Activated T-cell treated with anti-CD3 and anti-CD28 coated beads, Interleukin-2, amount 50 U/mL, for 24 hours (primary cell): ENCODE data around the gene WAC.
"Not testable (repeated sequence)": the region's sequence is repeated elsewhere in the genome, so short reads cannot be mapped to it uniquely, and the experiment has no call there.

Experiments
- DNase-seq: peaks from one replicate; pipeline ENCODE4 v3.0.0-alpha.2; 2020
- H3K27ac Mint-ChIP-seq: 2 replicates; pipeline ENCODE4 v1.8.0; 2020; ENCODE audit warnings: mild to moderate bottlenecking, mixed read lengths
- H3K27me3 Mint-ChIP-seq: 2 replicates; pipeline ENCODE4 v1.8.0; 2020; ENCODE audit warnings: mixed read lengths
- H3K36me3 Mint-ChIP-seq: 2 replicates; pipeline ENCODE4 v1.8.0; 2020; ENCODE audit warnings: low read depth, mixed read lengths
- H3K4me1 Mint-ChIP-seq: 2 replicates; pipeline ENCODE4 v1.8.0; 2020; ENCODE audit warnings: low read depth, mixed read lengths
- H3K4me3 Mint-ChIP-seq: 2 replicates; pipeline ENCODE4 v1.8.0; 2020; ENCODE audit warnings: mild to moderate bottlenecking, moderate library complexity, mixed read lengths
- H3K9me3 Mint-ChIP-seq: 2 replicates; pipeline ENCODE4 v1.8.0; 2020; ENCODE audit warnings: mixed read lengths

The WAC gene, protein sequence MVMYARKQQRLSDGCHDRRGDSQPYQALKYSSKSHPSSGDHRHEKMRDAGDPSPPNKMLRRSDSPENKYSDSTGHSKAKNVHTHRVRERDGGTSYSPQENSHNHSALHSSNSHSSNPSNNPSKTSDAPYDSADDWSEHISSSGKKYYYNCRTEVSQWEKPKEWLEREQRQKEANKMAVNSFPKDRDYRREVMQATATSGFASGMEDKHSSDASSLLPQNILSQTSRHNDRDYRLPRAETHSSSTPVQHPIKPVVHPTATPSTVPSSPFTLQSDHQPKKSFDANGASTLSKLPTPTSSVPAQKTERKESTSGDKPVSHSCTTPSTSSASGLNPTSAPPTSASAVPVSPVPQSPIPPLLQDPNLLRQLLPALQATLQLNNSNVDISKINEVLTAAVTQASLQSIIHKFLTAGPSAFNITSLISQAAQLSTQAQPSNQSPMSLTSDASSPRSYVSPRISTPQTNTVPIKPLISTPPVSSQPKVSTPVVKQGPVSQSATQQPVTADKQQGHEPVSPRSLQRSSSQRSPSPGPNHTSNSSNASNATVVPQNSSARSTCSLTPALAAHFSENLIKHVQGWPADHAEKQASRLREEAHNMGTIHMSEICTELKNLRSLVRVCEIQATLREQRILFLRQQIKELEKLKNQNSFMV

DNA sequence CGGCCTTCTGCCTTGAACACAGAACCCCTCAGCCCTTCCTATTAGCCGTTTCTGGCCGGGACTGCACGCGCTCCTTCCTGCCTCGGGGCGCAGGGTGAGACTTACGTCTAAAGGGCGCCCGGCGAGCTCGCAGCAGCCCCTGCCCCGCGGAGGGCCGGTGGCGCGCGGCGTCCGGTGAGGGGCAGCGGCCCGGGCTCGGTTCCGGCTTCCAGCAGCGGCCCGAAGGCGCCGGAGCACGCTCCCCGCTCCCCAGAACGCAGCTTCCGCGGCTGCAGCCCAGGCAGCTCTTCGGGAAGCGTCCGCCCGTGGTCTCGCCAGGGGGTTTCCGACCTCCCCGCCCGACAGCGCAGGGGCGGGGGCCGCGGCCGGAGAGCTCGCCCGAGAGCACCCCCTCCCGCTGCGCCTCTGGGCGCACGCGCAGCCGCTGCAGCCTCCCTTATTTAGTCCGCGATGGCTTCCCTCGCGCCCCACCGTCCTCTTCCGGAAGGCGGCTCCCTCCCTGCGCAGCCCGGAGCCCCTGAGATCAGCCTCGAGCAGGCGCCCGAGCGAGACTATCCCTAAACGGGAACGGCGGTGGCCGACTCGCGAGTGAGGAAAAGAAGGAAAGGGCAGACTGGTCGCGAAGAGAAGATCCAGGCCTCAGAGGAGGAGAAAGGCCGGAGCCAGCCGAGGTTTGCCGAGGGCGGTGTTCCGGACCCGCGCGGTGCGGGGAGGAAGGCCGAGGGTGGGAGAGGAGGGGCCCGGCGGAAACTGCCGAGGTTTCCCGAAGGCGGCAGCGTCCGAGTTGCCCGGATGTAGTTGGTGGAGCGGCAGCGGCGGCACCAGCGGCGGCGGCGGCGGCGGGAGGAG lies at the start of gene WAC:
Gene WAC (plus strand): TSS at position 782 of the 849 bp plus-strand sequence. CDS start 462 bp downstream, outside the sequence.
- peak; percentile 98 for DNase-seq
- Mint-ChIP-seq H3K9me3 (no peaks in the 10 kb centered on the region), H3K36me3 (peaks cover 64% of the 10 kb centered on the region), H3K4me1 (peaks cover 56% of the 10 kb centered on the region), H3K4me3 (peak within 1 kb of the TSS; percentile 98), H3K27me3 (no peaks in the 10 kb centered on the region), H3K27ac (peak within 1 kb of the TSS; percentile 100)

- no peak overlapping the region for H3K27ac Mint-ChIP-seq
- H3K36me3 Mint-ChIP-seq, result no peaks in the 10 kb centered on the region
- no peak overlapping the region for H3K4me3 Mint-ChIP-seq
- DNase-seq, result no peak
- H3K9me3 Mint-ChIP-seq, result no peaks in the 10 kb centered on the region
- peaks cover 3% of the 10 kb centered on the region for H3K4me1 Mint-ChIP-seq
- peaks cover 2% of the 10 kb centered on the region for H3K27me3 Mint-ChIP-seq
Measured at GRCh38 chr10:28489206-28489605, 43.7 kb upstream of the WAC start.

DNA sequence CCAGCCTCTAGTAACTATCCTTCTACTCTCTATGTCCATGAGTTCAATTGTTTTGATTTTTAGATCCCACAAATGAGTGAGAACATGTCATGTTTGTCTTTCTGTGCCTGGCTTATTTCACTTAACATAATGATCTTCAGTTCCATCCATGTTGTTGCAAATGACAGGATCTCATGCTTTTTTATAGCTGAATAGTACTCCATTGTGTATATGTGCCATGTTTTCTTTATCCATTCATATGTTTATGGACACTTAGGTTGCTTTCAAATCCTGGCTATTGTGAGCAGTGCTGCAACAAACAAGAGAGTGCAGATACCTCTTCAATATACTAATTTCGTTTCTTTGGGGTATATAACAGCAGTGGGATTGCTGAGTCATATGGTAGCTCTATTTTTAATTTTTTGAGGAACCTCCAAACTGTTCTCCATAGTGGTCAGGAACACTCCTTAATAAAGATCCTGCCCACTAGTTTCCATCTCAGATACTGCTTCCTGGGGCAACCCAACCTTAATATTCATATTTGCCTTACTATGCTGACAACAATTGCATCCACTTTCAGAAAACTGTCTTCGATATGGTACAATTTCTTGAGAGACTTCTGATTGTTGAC lies 42.6 kb upstream of the WAC start:
- not testable (repeated sequence) for H3K36me3 Mint-ChIP-seq, H3K4me3 Mint-ChIP-seq, H3K9me3 Mint-ChIP-seq, H3K27ac Mint-ChIP-seq, H3K4me1 Mint-ChIP-seq, H3K27me3 Mint-ChIP-seq, DNase-seq

GRCh38 chr10:28492116-28492920 lies 40.6 kb upstream of the WAC start:
- Mint-ChIP-seq H3K27me3 (peaks cover 2% of the 10 kb centered on the region), H3K4me3 (no peak overlapping the region), H3K4me1 (no peaks in the 10 kb centered on the region), H3K9me3 (no peaks in the 10 kb centered on the region), H3K36me3 (no peaks in the 10 kb centered on the region), H3K27ac (no peak overlapping the region)
- DNase-seq, result no peak

GRCh38 chr10:28494420-28494819 lies 38.5 kb upstream of the WAC start:
- no peak overlapping the region for H3K27ac Mint-ChIP-seq
- no peak for DNase-seq
- no peaks in the 10 kb centered on the region for H3K36me3 Mint-ChIP-seq
- no peak overlapping the region for H3K4me3 Mint-ChIP-seq
- H3K4me1 Mint-ChIP-seq, result no peaks in the 10 kb centered on the region
- H3K27me3 Mint-ChIP-seq, result peaks cover 2% of the 10 kb centered on the region
- H3K9me3 Mint-ChIP-seq, result no peaks in the 10 kb centered on the region

GRCh38 chr10:28495084-28495483 lies 37.8 kb upstream of the WAC start:
- no peaks in the 10 kb centered on the region for H3K9me3 Mint-ChIP-seq
- H3K4me1 Mint-ChIP-seq, result no peaks in the 10 kb centered on the region

DNA sequence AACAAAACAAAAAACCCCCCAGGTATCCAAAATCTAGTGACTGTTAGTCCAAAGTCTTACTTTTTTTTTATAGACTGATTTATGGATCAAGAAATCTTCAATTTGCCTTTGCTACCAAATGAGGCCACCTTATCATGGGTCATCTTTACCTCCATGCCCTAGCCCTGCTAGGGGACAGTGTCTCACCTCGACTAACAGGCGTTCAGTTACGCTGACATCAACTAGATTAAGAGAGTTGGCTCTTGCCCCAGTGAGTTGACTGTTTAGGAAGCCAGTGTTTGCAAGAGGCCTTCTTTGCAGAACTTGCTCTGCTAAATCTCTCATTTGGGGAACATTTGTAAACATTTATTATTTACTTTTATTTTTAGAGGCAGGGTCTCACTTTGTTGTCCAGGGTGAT lies 36.9 kb upstream of the WAC start:
- DNase-seq, result no peak
- peaks cover 2% of the 10 kb centered on the region for H3K27me3 Mint-ChIP-seq
- H3K4me3 Mint-ChIP-seq, result no peak overlapping the region
- H3K9me3 Mint-ChIP-seq, result no peaks in the 10 kb centered on the region
- H3K4me1 Mint-ChIP-seq, result no peaks in the 10 kb centered on the region
- H3K36me3 Mint-ChIP-seq, result no peaks in the 10 kb centered on the region
- no peak overlapping the region for H3K27ac Mint-ChIP-seq

More at GRCh38 chr10:28495084-28495483, 37.8 kb upstream of the WAC start:
- no peak for DNase-seq
- H3K27ac Mint-ChIP-seq, result no peak overlapping the region
- peaks cover 2% of the 10 kb centered on the region for H3K27me3 Mint-ChIP-seq
- no peaks in the 10 kb centered on the region for H3K36me3 Mint-ChIP-seq
- no peak overlapping the region for H3K4me3 Mint-ChIP-seq

DNA sequence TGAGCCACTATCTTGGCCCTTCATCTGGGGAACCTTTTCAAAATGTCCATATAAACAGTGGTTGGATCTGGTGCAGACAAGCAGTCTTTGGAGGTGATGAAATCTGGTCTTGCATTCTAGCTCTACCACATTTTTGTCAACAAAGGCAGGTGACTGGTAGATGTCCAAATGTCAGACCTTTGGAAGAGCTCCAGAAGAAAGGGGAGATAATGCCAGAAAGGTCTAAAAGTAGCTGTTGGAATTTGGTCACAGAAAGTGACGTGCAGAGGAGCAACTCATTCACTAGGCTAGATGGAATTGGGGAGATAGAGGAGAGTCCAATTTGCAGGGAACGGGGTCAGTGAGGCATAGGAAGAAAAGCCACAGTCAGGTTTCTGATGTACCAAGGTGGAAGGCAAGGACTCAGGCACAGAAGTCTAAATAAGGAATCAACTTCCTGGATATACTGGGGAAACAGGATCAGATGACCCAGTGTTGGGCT lies 36.4 kb upstream of the WAC start:
- Mint-ChIP-seq H3K4me3 (no peak overlapping the region), H3K27ac (no peak overlapping the region), H3K4me1 (no peaks in the 10 kb centered on the region), H3K27me3 (no peaks in the 10 kb centered on the region), H3K9me3 (no peaks in the 10 kb centered on the region), H3K36me3 (no peaks in the 10 kb centered on the region)
- DNase-seq, result no peak

DNA sequence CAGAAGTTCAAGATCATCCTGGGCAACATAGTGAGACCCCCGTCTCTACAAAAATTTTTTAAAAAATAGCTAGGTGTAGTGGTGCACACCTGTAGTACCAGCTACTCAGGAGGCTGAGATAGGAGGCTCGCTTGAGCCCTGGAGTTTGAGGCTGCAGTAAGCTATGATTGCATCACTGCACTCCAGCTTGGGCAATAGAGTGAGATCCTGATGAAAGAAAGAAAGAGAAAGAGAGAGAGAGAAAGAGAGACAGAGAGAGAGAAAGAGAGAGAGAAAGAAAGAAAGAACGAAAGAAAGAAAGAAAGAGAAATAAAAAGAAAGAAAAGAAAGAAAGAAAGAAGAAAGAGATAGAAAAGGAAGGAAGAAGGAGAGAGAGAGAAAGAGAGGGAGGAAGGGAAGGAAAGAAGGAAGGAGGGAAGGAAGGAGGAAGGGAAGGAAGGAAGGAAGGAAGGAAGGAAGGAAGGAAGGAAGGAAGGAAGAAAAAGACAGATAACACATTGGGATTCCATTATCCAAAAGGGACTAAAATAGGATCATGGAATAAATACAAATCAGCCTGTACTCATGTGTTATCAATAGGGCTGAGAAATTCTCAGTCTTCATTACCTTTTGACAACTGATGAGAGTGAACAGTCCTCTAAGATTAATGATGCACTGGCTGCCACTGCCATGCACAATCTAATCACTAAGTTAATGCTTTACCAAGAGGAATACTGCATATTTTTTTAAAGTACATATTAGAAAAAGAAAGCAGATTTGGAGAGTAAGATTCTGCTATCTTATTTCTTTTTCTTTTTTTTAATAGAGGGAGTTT lies 35.4 kb upstream of the WAC start:
- no peak for DNase-seq
- Mint-ChIP-seq H3K36me3 (no peaks in the 10 kb centered on the region), H3K27ac (no peak overlapping the region), H3K27me3 (no peaks in the 10 kb centered on the region), H3K9me3 (no peaks in the 10 kb centered on the region), H3K4me1 (peaks cover 3% of the 10 kb centered on the region), H3K4me3 (no peak overlapping the region)

DNA sequence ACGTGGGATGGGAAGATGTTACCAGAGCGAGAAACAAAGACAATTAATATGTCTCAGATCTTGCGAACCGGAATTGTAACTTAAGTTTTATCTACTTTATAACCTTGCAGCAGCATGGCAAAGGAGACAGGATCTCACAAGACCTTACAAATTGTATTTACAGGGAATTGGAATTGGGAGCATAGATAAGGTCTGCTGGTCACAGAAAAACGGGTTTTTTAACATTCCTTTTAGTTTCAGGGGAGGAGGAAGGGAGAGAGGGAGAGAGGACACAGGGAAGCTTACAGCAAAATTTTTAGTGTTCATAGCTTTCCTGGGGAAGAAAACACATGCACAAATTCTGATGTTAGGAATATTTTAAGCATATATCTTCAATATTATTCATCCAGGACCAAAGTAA lies 32.7 kb upstream of the WAC start:
- not testable (repeated sequence) for H3K27me3 Mint-ChIP-seq, H3K9me3 Mint-ChIP-seq, H3K36me3 Mint-ChIP-seq, H3K4me1 Mint-ChIP-seq, H3K27ac Mint-ChIP-seq, H3K4me3 Mint-ChIP-seq, DNase-seq

DNA sequence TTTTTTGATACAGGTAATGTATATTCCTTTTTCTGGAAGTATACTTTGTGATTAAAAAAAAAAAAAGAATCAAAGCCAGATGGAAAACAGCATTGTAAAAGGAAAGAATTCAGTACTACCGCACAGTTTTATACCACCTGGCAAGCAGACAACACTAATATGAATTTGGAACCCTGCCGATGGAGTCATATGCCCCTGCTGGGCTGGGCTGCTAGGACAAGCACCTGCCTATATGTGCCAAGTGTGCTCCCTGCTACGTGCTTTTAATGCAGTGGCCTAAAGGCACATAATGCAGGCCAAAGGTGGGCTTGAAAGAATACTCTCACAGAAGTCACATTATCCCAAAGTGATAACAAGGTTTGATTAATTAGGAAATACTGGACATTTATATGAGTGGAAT lies 29.8 kb upstream of the WAC start:
- Mint-ChIP-seq H3K4me3 (no peak overlapping the region), H3K36me3 (no peaks in the 10 kb centered on the region), H3K27ac (no peak overlapping the region), H3K9me3 (no peaks in the 10 kb centered on the region), H3K4me1 (peaks cover 3% of the 10 kb centered on the region), H3K27me3 (peaks cover 3% of the 10 kb centered on the region)
- DNase-seq, result no peak

- Mint-ChIP-seq H3K4me1 (peaks cover 3% of the 10 kb centered on the region), H3K27ac (no peak overlapping the region), H3K27me3 (peaks cover 6% of the 10 kb centered on the region), H3K4me3 (no peak overlapping the region), H3K36me3 (no peaks in the 10 kb centered on the region), H3K9me3 (no peaks in the 10 kb centered on the region)
- DNase-seq, result no peak
Measured at GRCh38 chr10:28505359-28505959, 27.5 kb upstream of the WAC start.
